AG04449 (cell line): Measurements from ENCODE around the gene DNAJB11.

Experiments used
- CTCF ChIA-PET: fragments of 350-600 bp; formaldehyde crosslinking; extraction: SDS; loops from one replicate; lab custom pipeline; 2021; ENCODE audit warnings: antibody characterized with exemption; lab: Yijun Ruan, JAX
- POLR2A ChIA-PET: fragments of 400-600, 350-600 bp; formaldehyde crosslinking; extraction: SDS; loops from one replicate; lab custom pipeline; 2020; ENCODE audit warnings: antibody characterized with exemption, inconsistent platforms; lab: Yijun Ruan, JAX
- DNase-seq: peaks from one replicate; pipeline ENCODE4 v3.0.0-alpha.2; 2010; ENCODE audit warnings: low read depth, low spot score
- H3K4me3 ChIP-seq: 2 replicates; pipeline ENCODE4 v1.5.1; 2011; ENCODE audit warnings: low read depth, mild to moderate bottlenecking, control low read depth, low read length
- CTCF ChIP-seq: IDR thresholded peaks from one replicate; pipeline ENCODE4 v1.5.1; 2011; ENCODE audit warnings: mild to moderate bottlenecking, moderate library complexity, low read length, control low read depth, inconsistent platforms; ENCODE audit not compliant: insufficient read depth; ENCODE audit errors: missing control alignments

Gene DNAJB11

DNA sequence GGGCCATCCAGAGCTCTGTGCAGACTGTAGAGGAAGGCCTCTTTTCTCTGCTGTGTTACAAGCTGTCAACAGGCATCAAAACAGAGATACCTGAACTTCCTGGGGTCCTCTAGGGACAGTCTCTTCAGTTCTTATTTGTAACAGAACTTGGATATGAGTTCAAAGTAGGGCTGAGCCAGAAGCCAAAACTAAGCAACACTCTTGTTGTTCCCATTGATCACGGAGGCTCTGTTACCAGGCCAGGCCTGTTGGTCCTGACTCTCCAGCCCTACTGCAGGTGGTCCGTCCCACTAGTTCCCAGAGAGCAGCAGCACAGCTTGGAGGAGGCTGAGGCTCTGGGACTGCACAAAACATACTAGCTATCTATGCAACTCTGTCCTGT, 29.3 kb downstream of the DNAJB11 start:
- TF ChIP-seq CTCF, result no peak
- H3K4me3 ChIP-seq, result no peak overlapping the region
- CTCF ChIA-PET, result interaction anchor here (0.9 to 10.4 kb wide), 2 partner anchors 14 to 16 kb away, joined by 3 to 193 read pairs; partner anchors contain the start of gene AHSG
- POLR2A ChIA-PET, result interaction anchor here (0.6 kb wide), 1 partner anchor 12 kb away, joined by 5 read pairs; no protein-coding TSS in a partner anchor
- no peak for DNase-seq

- CTCF ChIA-PET, result interaction anchor here (10.4 kb wide), 1 partner anchor 13 kb away, joined by 193 read pairs; the partner anchor contains the start of gene AHSG
- TF ChIP-seq CTCF, result no peak
- POLR2A ChIA-PET, result no interaction called here
- no peak overlapping the region for H3K4me3 ChIP-seq
- DNase-seq, result no peak
These were observed 30.4 kb downstream of the DNAJB11 start for GRCh38 chr3:186600896-186601295.

GRCh38 chr3:186603159-186603558, 32.6 kb downstream of the DNAJB11 start:
- no peak for TF ChIP-seq CTCF
- no peak for DNase-seq
- CTCF ChIA-PET, result interaction anchor here (1.2 to 10.4 kb wide), 3 partner anchors 10 to 12 kb away, joined by 3 to 193 read pairs (median 4); partner anchors contain the start of gene AHSG
- POLR2A ChIA-PET, result no interaction called here
- no peak overlapping the region for H3K4me3 ChIP-seq

DNA sequence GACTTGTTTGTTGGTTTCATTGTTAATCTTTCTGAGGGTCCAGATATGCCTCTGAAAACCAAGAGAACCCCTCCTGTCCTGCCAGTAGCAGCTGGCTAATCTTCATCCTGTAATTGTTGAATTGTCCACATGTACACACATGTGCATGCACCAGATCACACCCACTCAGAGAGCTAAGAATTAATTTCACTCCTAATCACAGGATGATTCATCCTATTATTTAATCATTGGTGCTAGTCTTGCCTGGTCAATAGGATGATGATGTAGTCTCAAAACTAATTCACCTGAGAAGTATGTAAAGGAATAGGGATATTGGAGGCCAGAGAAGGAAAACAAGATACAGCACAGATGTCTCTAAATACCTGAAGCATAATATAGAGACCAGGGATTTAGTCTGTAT, 34.6 kb downstream of the DNAJB11 start:
- no peak overlapping the region for H3K4me3 ChIP-seq
- DNase-seq, result no peak
- ChIA-PET CTCF (interaction anchor here (1.2 to 10.4 kb wide), 3 partner anchors 8 to 14 kb away, joined by 4 to 193 read pairs (median 5); partner anchors contain the start of gene AHSG), POLR2A (no interaction called here)
- TF ChIP-seq CTCF, result no peak

DNA sequence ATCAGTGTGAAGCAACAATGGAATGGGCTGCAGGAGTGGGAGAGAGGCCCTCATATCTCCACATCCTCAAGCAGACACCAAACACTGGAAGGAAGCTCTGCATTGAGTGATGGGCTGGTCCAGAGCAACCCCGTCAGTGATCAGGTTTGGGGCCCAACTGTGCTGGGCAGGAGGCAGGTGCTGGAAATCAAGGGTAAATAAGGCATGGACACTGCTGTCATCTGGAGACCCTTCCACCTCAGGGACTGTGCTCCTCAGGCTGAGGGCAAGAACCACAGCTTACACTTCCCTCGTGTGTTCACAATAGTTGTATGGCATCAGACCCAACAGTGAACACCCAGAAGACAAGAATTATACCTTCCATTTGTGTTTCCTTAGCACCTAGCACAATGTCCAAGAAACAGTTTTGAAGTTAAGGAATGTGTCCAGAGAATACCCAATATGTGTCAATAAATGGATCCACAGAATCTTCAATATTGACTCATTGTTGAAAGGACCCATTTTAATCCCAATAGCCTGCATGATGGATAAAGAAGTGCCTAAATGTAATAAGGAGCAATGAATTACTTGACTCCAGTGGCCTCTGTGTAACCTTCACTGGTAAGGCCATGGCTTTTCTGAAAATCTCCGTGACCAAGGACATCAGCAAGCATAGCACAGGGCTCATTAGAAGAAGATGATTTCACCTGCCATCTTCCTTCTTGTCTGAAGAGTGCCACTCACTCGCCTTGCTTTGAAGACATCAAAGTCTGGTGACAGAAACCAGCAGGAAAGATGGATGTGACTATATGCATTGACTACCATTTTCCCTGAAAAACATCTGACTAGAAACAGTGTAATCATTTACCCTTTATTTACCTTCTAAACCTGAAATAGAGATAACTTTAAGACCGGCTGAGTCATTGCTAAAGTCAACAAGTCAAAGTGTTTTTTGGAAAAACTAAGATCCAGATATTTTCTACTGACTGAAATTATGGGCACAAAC, 35.3 kb downstream of the DNAJB11 start:
- CTCF ChIA-PET, result interaction anchor here (1.2 to 10.4 kb wide), 3 partner anchors 8 to 15 kb away, joined by 4 to 193 read pairs (median 5); partner anchors contain the start of gene AHSG
- no peak overlapping the region for H3K4me3 ChIP-seq
- POLR2A ChIA-PET, result no interaction called here
- DNase-seq, result no peak
- TF ChIP-seq CTCF, result no peak
